Effector CD8-positive, alpha-beta T cell (primary cell): Measurements from ENCODE around the gene MGAT4C.

Experiments used
- DNase-seq: peaks from one replicate; lab custom pipeline; 2025; lab: John Stamatoyannopoulos, UW

The MGAT4C gene

DNA sequence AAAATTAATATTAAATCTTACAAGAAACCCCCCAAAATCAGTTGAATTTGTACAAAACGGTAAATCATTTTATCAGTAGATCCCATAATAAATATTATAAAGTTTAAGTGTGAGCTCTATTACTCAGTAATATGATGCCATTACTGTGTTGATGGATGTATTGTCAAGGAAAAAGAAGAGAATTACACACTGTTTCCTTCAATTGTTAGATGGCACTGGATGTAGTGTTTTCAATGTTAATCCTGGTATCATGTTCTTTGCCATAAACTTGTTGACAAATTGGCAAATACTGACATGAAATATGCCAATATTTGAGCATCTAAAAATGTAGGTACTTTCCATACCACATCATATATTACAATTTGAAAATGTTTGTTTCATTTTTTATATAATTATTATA lies 280.5 kb downstream of the MGAT4C start:
- no peak for DNase-seq

DNA sequence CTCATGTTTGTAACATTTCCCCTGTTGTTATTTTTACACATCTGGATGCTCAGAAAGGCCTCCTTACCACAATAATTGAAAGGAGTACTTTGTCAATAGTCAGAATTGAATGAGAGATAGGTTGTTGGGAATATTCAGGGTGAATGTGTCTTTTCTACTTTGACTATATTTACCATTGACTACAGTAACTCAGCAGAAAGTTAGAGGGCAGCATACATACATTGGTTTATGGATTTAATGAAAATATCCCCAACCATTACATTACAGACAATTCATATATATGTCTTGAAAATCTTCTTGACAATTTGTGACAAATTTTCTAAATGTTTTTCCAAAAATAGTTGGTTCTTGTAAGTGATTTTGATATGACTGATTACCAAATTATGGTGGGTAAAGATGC lies 284.4 kb downstream of the MGAT4C start:
- no peak for DNase-seq

DNA sequence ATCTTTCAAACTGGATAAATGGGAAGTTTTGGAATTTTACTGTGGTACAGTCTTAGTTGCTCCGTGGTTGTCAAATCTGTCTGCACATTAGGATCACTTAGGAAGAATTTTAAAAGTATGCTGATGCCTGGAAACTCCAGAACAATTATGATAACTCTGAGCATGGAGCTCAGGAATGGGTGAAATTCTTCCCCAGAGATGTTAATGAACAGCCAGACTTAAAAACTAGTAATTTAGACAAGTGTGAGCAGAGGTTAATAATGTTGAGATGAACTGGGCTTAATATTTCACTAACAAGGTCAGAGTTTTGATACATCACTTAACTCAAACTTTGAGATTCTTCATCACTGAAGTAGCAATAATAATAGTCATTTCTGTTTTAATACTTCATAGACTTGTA lies 287.6 kb downstream of the MGAT4C start:
- DNase-seq: no peak

DNA sequence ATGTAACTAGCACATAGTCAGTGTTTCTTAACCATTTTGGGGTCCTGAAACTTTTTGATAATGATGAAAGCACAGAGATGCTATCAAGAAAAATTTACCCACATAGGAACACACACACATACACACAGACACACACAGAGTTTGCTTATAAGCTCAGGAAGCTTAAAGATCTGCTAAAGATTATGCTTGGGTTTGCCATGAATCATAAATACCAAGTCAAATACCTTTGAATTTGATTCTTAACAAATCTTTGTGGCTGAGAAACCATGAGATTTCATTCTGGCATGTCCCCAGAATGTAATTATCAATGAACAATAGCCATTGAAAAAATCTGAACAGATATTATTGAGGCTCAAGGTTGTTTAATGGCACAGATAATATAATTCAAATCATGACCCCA lies 292.9 kb downstream of the MGAT4C start:
- no peak for DNase-seq

DNA sequence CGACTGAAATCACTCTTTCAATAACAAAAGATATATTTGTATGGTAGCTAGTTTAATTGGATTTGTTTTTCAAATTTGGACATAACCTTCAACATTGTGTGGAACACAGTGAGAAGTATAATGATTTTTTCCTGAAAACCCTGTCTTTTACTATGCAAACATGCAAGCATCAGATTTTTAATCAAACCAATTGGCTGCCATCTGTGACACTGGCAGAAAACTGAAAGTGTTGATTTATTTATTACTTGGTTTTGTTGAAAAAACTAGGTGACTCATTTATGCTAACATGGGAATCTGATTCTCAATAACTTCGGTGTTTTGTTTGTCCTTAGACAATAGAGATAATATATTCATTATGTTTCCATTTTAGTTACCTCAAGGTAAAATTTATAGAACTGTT lies 300.1 kb downstream of the MGAT4C start:
- DNase-seq: no peak

DNA sequence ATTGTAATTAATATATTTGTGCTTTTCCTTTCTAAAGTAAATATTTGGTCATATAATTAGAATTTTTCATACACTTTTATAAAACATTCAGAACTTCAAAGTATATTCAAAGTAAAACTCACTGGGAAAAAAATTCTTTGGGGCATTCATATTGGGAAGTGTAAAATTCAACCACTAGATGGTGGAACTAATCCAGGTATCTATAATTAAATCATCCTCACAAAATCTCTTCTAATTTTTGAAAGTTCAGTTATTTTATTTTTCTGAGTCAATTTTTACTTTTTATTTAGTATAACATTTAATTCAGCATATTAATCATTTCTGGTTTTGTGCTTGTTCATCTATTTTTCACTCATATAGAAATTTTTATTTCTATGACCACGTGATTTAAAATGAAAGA lies 301.1 kb downstream of the MGAT4C start:
- no peak for DNase-seq

DNA sequence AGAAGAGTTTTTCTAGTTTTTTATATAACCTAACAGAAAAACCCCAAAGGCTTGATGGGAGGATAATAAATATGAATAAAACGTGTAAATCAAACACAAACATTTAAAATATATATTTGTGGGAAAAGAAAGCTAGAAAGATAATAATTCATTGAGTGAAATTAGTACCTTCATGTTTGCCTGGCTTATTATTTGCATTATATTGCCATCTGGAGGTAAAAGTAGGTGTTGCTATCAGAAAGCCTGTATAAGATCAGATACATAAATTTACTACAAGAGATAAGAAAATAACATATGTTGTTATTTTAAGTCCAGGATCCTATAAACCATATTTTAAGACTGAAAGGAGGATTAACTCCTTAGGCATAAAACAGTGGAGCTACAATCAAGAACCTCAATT lies 304.4 kb downstream of the MGAT4C start:
- no peak for DNase-seq

DNA sequence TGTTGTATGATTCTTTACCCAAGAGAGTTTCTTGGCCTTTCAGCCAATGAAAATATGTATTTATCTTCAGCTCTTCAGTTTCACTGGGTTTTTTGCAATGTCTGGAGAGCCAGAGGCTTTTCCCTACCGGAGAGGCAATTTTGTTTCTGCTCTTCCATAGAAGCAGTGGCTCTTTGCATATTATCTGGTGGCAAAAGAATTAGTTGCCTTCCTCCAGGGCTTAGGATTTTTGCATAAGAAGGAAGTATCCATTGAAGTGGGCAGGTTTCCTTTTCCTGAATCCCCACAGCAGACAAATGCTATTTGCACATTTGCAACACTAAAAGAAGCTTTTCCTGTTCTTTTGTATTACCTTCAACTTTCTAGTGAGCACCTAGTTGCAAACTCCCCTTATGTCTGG lies 306.9 kb downstream of the MGAT4C start:
- no peak for DNase-seq

DNA sequence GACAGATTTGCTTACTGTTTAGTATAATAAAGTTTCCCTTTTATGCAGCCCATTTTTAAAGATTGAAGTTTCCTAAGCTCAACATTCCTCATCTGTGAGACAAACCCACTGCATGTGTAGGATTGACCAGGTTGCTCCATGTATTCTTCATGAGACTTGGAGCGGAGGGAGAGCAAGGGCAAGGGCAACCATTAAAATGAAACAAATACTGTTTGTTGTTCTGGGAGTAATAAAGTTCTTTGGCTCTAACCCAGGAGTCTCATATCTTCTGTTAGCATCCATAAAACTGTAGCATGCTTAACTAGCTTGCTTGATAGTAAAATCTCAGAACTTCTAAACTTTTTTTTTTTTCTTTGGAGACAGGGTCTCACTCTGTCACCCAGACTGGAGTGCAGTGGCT lies 307.9 kb downstream of the MGAT4C start:
- no peak for DNase-seq

DNA sequence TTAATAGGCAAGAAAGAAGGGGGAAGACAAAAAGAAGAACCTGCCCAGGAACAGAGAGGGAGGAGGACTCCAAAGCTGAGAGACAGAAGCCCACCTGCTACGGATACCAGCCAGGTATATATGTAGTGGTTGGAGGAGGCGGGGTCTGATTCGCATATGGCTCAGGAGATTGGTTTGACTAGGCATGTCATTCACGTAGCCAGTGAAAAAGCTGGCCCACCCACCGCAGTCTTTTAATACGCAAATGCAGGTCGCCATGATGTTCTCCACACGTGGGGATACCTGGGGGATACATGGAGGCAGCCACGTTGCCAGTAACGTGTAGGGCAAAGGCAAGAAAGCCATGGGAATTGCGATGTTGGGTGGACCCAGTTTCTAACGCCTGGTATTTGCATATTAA lies 308.9 kb downstream of the MGAT4C start:
- no peak for DNase-seq

DNA sequence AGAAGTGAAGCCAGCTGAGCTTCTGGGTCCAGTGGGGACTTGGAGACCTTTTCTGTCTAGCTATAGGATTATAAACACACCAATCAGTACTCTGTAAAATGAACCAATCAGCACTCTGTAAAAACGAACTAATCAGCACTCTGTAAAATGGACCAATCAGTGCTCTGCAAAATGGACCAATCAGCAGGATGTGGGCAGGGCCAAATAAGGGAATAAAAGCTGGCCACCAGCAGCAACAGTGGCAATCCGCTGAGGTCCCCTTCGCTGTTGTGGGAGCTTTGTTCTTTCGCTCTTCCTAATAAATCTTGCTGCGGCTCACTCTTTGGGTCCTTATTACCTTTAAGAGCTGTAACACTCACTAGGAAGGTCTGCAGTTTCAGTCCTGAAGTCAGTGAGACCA lies 309.8 kb downstream of the MGAT4C start:
- DNase-seq: no peak

DNA sequence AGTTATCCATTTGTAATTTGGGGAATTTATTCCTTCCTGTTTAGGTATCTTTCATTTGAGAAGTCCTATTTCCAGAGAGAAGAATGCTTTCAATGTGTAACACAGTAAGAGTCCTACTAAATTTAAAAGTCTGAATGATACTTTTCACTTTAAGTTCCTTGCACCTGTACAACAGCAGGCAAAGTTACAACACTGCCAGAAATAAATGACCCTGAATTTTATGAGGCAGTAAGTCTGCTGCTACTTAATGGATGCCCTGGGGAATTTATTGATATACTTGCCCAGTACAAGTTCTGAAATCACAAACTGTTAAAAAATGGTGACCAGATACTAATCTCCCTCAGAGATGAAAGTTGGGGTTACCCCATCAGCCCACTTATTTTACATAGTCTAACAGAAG lies 329.0 kb downstream of the MGAT4C start:
- no peak for DNase-seq

DNA sequence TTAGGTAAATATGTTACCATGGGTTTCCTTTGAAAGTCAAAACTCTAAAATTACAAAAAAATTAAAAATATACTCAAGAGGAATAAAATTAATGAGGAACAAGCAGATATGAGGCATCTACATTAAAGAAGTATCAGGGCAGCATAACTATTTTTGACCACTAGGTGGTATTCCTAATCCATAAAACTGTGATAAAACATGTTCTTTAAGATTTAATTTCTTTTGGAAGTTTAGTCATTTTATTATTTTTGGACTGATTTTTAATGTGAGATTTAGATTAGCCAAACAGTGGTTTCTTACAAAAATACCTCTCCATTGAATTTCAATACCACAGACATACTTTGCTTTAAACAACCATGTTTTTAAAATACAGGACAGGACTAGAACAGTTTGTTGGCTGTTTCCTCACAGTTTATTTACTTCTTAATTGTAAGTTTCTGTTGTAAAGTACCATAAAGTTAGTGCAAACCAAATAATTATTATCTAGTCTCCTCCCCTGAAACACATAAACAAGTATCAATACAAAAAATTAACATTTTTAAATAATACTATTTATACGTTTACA lies 332.3 kb downstream of the MGAT4C start:
- no peak for DNase-seq

DNA sequence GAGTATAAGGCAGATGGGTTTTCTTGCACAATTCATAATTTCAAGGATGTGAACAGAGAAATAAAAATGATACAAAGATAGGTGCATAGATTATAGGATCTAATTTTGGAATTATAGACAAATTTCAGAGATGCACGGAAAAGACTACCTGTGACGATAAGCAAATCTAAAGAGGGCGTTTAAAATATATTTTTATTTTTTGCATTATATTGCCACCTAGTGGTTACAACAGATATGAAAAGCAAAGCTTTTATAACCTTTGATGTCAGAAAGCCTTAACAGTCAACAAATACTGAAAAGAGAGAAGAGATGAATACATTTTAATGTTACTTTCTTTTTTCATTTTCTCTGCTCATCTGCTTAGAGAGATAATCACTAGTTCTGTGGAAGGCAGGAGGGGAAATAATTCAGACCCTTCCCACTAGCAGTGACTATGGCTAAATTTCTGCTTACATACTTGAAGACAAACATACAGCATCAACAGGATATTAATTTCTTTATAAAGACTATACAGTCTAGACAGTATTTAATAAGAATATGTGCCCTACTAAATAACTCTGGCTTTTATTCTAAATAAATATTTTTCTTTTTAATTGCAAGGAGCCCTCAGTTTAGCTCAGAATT lies 335.8 kb downstream of the MGAT4C start:
- DNase-seq: no peak
